ENCODE data around the gene MGMT. TPM values are rescaled to one million over a fixed set of nuclear protein-coding genes. Genes with fewer than 3 reads are reported as not detected.

MGMT gene
- total RNA-seq, 2 experiments from 2014 or later, result 20.9 to 23.3 TPM

DNA sequence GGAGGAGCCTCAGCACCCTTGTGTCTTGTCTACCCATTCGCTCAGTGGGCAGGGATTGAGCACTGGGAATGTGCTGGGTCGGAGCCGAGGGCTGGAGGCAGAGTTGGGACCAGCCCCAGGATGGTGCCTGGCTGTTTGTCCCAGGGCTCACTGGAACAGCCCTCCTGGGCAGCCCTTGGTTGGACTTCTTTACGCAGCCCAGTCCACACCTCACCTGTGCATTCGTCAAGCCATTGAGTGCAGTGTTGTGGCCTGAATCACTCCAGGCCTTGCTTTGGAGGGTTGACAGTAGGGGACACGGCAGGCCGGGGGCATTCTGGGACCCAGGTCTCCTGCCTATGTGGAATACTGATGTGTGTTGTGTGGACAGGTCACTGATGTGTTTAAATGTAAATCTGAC lies 229.6 kb downstream of the MGMT start:
- H3K4me1 Mint-ChIP-seq, result peaks cover 2% of the 10 kb centered on the region
- H3K36me3 Mint-ChIP-seq, result no peaks in the 10 kb centered on the region
- H3K27me3 Mint-ChIP-seq, result no peaks in the 10 kb centered on the region
- DNase-seq, result no peak
- no peak overlapping the region for H3K4me3 Mint-ChIP-seq
- H3K9me3 Mint-ChIP-seq, result no peaks in the 10 kb centered on the region
- no peak overlapping the region for H3K27ac Mint-ChIP-seq

DNA sequence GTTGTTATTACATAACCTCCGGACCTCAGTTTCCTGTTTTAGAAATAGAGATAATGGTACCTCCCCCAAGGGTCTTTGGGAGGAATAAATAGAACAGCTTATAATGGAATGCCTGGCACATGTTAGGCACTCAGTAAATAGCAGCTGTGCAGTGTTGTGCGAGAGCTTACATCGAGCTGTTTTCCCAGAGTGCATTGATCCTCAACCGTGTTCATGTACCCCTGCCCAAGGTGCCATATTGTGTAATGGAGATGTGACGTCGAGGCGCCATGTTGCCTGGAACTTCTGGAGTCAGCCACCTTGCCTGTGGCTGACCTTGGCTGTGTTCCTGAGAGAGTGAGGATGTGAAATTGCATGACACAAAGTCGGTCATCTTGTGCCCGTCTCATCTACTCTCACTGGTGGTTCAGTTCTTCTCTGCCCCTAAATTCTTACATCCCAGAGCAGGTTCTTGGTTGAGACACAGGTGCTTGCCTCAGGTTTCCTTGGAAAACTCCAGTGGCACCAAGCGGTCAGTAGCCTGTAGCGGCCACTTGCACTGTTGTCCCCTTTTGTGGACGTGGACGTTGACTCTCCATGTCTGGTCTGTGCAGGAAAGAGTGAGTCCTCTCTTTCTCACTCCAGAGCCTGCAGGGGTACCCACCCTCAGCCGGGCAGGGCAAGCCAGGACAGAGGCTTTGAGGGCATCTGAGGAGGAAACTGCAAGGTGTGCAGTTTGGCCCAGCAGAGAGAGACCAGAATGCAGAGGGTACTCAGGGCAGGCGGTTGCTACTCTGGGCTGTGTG lies 230.6 kb downstream of the MGMT start:
- H3K9me3 Mint-ChIP-seq, result no peaks in the 10 kb centered on the region
- no peaks in the 10 kb centered on the region for H3K27me3 Mint-ChIP-seq
- no peaks in the 10 kb centered on the region for H3K36me3 Mint-ChIP-seq

DNA sequence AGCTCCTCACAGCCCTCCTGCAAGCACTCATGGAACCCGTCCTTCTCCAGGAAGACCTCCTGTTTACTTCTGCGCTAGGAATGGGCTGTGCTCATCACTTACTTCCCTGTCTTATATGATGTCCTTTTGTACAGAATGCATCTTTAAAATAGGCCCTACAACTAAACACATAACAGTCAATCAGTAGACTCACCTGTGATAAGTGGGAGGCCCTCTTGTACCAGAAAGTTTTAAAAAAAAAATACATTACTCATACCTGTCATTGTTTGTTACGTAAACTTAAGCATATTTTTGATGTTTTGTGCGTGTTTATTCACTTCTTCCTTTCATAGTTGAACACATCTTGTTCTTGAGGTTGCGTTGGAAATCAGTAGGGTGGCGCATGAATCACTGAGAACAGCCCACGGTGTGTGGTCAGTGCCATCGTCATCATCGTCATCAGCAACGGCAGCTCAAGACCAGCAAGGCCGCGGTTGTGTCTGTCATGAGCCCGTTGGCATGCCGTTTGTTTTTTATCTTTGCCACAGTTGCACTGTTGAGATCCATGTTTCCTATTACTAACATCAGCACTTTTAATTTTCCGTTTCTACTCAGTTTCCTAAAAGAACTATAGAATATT lies 232.8 kb downstream of the MGMT start:
- H3K27ac Mint-ChIP-seq, result no peak overlapping the region
- peaks cover 1% of the 10 kb centered on the region for H3K36me3 Mint-ChIP-seq
- H3K4me1 Mint-ChIP-seq, result peaks cover 4% of the 10 kb centered on the region
- DNase-seq, result no peak
- H3K27me3 Mint-ChIP-seq, result no peaks in the 10 kb centered on the region
- H3K4me3 Mint-ChIP-seq, result no peak overlapping the region
- no peaks in the 10 kb centered on the region for H3K9me3 Mint-ChIP-seq

More for the DNA sequence above, 230.6 kb downstream of the MGMT start:
- no peak overlapping the region for H3K27ac Mint-ChIP-seq
- H3K4me1 Mint-ChIP-seq, result peaks cover 2% of the 10 kb centered on the region
- no peak for DNase-seq
- no peak overlapping the region for H3K4me3 Mint-ChIP-seq

DNA sequence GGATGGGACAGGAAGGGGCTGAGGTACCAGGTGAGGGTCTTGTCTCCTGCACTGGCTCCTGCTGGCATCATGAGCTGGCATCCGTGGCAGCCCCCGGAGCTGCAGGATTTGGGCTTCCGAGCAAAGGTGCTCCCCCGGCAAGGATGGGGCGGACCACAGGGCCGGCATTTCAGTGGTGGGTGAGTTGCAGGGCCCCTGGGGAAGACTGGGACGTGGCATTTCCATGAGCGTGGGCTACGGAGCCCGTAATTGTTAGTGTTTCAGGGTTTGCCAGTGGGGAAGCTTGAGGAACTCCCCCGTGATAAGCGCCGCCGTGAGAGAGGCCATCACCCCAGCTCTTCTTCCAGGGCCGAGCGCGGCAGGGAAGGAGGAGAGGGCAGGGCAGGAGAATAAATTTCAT lies 235.6 kb downstream of the MGMT start:
- H3K9me3 Mint-ChIP-seq, result no peaks in the 10 kb centered on the region
- peaks cover 7% of the 10 kb centered on the region for H3K36me3 Mint-ChIP-seq
- no peak overlapping the region for H3K27ac Mint-ChIP-seq

DNA sequence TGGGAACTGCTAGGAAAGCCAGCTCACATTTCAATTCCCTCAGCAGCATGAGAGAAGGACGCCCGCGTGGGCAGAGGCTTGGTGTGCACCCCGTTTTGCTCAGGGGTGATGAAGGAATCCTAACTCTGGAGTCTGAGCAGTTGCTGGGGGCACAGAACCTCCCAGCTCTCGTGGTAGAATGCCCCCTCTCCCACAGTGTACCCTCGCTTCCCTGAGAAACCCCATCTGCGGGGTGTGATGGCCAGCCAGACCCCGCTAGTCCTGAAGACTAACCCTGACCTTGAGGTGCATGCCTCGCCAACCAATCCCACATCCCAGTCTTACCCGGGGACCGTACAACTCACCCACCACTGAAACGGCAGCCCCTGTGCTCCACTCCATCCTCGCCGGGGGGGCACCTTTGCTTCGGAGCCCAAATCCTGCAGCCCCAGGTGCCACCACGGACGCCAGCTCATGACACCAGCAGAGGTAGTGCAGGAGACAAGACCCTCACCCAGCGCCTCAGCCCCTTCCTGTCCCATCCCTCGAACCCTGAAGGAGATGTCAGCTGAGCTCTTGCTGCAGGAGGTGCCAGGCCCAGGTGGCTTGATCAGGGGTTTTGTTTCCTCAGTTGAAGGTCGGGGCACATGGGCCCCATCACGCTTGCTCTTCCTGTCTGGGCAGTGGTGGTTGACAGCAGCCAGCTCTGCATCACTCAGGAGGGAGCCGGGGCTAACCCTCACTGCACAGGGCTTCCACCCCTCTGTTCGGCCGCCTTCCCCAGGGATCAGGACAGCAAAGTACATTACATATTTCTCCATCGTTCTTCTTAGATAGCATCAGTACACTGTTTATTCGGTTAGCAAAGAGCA lies 236.5 kb downstream of the MGMT start:
- peaks cover 7% of the 10 kb centered on the region for H3K36me3 Mint-ChIP-seq
- H3K9me3 Mint-ChIP-seq, result no peaks in the 10 kb centered on the region
- H3K4me1 Mint-ChIP-seq, result peaks cover 4% of the 10 kb centered on the region
- no peak overlapping the region for H3K4me3 Mint-ChIP-seq
- no peak overlapping the region for H3K27ac Mint-ChIP-seq
- DNase-seq, result no peak
- H3K27me3 Mint-ChIP-seq, result no peaks in the 10 kb centered on the region

More for the DNA sequence above, 235.6 kb downstream of the MGMT start:
- Mint-ChIP-seq H3K4me1 (peaks cover 4% of the 10 kb centered on the region), H3K4me3 (no peak overlapping the region), H3K27me3 (no peaks in the 10 kb centered on the region)
- no peak for DNase-seq

DNA sequence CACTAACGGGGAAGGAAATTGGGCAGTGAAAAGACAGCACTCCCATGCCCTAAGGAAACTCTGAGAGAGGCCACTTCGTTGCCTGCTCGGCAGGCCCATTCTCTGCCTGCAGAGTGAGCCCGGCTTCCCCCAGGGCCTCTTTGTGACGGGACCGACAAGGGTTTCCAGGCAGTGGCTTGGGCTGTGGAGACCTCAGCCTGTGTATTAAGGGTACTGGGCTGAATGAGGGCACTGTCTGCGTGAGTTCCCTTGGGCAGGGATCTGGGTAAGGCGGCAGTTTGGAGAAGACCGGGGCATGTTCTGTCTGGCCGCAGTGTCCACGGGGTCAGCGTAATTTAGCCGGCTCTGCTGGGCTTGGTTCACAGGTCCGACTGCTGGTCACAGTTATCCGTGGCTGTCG lies 237.2 kb downstream of the MGMT start:
- Mint-ChIP-seq H3K27me3 (no peaks in the 10 kb centered on the region), H3K36me3 (peaks cover 10% of the 10 kb centered on the region), H3K4me1 (peaks cover 4% of the 10 kb centered on the region), H3K4me3 (no peak overlapping the region), H3K27ac (no peak overlapping the region), H3K9me3 (no peaks in the 10 kb centered on the region)
- DNase-seq, result no peak

DNA sequence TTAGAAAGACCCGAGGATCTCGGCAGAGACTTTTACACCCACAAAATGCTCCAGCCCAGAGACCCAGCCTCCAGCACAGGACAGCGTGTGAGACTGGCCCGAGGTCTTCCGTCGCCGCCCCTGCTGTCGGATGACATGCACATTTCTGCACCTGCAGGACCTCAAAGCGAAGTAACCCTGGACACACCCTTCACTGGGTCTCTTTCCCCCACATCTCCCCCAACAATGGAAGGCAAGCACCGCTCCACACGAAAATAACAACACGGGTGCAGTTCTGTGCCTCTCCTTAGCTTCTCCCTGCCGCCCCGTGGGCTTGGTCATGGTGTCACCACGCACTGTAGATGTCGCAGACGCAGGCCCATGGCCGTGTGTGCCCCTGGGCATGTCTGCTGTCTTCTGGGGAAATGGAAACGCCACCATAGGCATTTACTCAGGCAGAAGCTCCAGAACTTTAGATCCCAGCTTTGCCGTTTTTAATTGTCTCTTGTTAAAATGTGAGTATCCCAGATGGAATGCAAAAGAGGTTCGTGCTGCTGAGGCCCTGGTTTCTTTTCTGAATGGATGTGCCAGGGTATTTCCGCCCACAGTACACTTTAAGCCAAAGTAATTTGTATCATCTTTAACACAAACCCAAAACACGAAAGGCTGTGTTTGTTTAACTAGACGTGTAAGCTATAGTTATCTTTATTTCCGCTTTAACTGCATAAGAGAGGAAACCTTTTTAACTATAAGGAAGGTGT lies 237.9 kb downstream of the MGMT start:
- no peaks in the 10 kb centered on the region for H3K27me3 Mint-ChIP-seq
- peaks cover 10% of the 10 kb centered on the region for H3K36me3 Mint-ChIP-seq
- no peak overlapping the region for H3K4me3 Mint-ChIP-seq
- no peaks in the 10 kb centered on the region for H3K9me3 Mint-ChIP-seq
- H3K27ac Mint-ChIP-seq, result no peak overlapping the region
- no peak for DNase-seq
- H3K4me1 Mint-ChIP-seq, result peaks cover 4% of the 10 kb centered on the region

DNA sequence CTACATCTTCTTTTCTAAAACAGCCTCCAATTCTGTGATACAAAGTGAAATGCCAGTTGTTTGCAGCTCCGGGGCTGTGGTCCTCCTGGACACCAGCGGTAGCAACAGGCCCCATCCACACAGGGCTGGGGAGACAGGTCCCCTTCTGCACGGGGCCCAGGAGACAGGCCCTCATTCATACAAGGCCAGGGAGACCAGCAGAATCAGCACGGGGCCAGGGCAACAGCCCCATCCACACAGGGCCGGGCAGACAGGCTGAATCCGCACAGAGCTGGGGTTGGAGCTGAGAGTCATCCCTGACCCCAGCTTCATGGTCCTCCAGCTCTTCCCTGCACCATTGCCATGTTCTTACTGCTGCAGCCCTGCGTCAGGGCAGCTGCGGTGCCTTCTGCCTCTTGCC lies 238.6 kb downstream of the MGMT start:
- no peak overlapping the region for H3K27ac Mint-ChIP-seq
- H3K4me3 Mint-ChIP-seq, result no peak overlapping the region
- no peak for DNase-seq
- peaks cover 4% of the 10 kb centered on the region for H3K4me1 Mint-ChIP-seq
- H3K36me3 Mint-ChIP-seq, result peaks cover 10% of the 10 kb centered on the region
- no peaks in the 10 kb centered on the region for H3K9me3 Mint-ChIP-seq
- no peaks in the 10 kb centered on the region for H3K27me3 Mint-ChIP-seq

DNA sequence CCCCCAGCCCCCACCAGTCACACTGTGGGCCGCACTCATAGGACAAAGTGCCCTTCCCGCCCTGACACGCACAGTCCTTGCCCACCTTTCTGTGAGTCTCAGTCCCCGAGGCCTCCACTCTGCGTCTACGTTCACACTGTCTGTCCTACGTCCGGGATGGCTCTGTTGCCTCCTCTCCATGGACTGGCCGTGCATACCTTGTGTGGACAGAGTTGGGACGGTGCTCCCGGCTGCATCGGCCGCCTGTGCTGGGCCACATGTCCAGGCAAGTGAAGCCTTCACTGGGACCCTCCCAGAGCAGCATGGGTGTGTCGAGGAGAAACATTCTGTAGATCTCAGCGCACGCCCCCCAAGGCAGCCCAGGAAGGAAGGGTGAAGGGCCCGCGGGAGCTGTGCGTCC lies 239.0 kb downstream of the MGMT start:
- Mint-ChIP-seq H3K27ac (no peak overlapping the region), H3K9me3 (no peaks in the 10 kb centered on the region), H3K4me3 (no peak overlapping the region), H3K27me3 (no peaks in the 10 kb centered on the region), H3K4me1 (peaks cover 4% of the 10 kb centered on the region), H3K36me3 (peaks cover 12% of the 10 kb centered on the region)
- no peak for DNase-seq

DNA sequence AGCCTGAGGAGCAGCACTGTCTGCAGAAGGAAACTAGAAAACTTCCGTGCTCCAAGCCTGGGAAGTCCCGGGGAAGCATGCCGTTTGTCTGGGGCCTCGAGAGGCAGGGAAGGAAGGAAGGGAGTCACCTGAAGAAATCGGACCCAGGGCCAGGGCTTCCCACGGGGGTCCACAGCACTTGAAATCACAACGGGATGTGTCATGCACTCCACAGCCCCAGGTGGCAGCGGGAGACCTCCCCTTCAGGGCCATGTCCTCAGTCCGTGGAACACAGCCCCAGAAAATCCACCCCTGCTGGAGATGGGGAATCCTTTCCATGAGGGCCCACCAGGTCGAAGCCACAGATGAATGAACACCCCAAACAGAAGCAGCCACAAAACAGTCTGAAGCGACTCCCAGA lies 239.5 kb downstream of the MGMT start:
- peaks cover 3% of the 10 kb centered on the region for H3K4me1 Mint-ChIP-seq
- no peak overlapping the region for H3K27ac Mint-ChIP-seq
- DNase-seq, result no peak
- H3K27me3 Mint-ChIP-seq, result no peaks in the 10 kb centered on the region
- H3K4me3 Mint-ChIP-seq, result no peak overlapping the region
- H3K36me3 Mint-ChIP-seq, result peaks cover 12% of the 10 kb centered on the region
- H3K9me3 Mint-ChIP-seq, result no peaks in the 10 kb centered on the region

DNA sequence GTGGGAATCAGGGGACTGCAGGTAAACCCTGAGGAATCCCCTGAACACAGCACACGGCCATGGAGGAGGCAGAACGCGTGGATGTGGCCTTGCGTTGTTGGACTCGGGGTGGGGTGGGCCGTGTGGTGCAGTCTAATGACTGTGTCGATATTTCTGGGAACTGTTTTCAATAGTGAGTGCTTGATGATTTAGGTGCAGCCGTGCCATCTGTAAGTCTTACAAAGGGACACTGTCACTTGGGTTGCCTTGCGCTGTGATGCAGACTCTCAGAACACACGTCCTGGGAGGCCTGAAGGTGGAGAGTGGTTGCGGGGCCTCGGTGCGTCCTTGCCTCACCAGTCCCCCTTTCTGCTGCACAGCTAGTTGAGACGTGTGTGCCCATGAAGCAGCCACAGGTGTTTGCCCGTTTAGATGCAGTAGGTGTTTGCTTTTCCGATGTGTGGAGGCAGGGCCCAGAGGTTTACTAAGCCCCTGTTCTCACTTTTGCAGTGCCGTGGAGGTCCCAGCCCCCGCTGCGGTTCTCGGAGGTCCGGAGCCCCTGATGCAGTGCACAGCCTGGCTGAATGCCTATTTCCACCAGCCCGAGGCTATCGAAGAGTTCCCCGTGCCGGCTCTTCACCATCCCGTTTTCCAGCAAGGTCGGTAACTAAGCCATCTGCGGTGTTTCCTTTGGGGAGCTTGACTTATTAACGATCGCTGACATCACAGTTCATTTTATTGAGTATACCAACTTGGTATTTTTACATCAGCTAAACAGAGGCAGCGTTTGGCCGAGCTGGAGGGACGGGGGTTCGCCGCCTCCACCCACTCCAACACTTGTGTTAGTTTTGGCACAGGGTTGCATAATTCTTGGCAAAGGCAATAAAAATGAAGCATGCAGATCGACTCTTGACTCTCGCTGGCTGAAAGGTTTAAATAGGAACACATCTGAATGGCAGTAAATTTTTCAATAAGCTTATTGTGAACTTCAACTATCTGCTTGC lies 240.7 kb downstream of the MGMT start:
- H3K27me3 Mint-ChIP-seq, result no peaks in the 10 kb centered on the region
- no peak overlapping the region for H3K27ac Mint-ChIP-seq
- no peaks in the 10 kb centered on the region for H3K9me3 Mint-ChIP-seq
- H3K4me3 Mint-ChIP-seq, result no peak overlapping the region
- peaks cover 3% of the 10 kb centered on the region for H3K4me1 Mint-ChIP-seq
- no peak for DNase-seq
- H3K36me3 Mint-ChIP-seq, result peaks cover 12% of the 10 kb centered on the region

DNA sequence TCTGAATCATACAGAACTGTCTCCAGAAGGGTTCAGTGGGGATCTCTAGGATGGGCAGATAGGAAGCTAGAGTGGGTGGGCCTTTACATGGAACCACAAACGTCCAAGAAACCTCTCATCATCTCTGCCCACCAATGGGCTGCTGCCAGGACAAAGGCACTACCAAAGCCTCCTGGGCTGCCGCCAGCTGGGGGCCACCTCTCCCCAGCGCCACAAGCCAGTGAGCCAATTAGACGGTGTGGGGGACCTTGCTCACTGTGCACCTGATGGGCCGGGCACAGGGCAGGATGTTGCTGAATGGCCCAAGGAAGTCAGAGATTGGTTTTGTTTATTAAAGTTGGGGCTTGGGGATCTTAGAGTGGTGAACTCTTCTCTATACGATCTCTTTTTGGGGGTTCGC lies 242.1 kb downstream of the MGMT start:
- Mint-ChIP-seq H3K4me1 (no peaks in the 10 kb centered on the region), H3K27ac (no peak overlapping the region), H3K9me3 (no peaks in the 10 kb centered on the region), H3K36me3 (peaks cover 13% of the 10 kb centered on the region), H3K4me3 (no peak overlapping the region), H3K27me3 (no peaks in the 10 kb centered on the region)
- no peak for DNase-seq

DNA sequence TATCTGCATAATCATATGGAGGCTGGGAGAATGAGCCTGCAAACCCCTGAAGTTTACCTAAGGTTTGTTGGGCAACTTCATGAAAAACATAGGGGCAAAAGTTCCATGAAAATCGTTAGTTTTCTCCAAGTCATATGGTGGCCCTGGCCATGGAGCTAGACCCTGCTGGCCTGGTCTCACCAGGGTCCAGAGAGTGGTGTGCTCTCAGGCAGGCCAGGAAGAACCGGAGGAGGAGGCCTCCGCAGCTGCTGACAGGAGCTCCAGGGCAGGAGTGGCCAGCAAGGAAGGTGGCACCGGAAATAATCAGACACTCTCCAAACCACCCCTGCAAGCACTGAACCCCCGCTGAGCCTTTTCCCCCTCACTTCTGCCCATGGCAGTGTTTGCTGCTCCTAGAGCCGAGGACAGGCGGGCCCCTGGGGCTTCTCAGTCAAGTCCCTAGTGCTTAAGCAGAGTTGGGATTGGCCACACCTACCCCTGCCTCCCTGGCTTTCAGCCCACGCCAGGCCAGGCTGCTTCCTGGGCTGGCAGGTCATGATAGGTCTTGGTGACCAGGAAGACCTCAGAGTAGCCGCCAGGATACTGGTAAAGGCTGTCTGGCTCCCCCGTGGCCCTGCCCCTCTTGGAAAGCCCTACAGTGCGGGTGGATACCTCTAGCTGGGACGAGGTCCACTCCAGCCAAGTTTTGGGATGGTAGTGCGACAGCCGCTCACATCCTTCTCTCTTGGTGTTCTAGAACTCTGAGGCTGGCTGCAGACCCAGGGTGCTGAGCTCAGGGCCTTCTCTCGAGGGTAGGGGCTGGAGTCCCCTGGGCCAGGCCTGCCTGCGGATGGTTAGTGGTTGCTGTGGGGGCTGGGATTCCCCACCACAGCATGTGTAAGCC lies 242.8 kb downstream of the MGMT start:
- Mint-ChIP-seq H3K4me1 (no peaks in the 10 kb centered on the region), H3K9me3 (no peaks in the 10 kb centered on the region), H3K4me3 (no peak overlapping the region), H3K27me3 (no peaks in the 10 kb centered on the region), H3K36me3 (peaks cover 12% of the 10 kb centered on the region), H3K27ac (no peak overlapping the region)
- DNase-seq, result no peak

All from activated naive CD8-positive, alpha-beta T cell treated with anti-CD3 and anti-CD28 coated beads for 36 hours (primary cell).